ENCODE results near the gene KATNB1.

The KATNB1 gene

DNA sequence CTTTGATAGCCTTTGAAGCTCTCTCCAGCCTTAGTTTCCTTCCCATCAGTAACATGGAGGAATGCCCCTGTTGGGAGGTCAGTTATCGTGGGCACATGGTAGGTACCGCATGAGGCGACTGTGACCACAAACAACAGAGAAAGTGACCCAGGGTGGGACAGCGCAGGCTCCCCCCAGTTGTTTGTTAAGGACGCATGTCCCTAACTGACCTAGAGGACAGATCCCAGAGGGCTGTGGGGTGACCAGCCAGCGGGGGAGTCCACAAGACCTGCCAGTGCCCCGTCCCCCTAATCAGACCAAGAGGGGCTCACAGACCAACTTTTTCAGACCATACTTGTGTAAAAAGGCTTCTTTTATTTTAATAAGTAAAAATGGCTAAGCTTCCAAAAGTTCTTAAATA is 22.3 kb downstream of the KATNB1 start:
- TF ChIP-seq ZNF274 (IDR thresholded peaks at IDR 0.05; ENCODE audit: low read depth, low read length): no peak
- H3K4me3 ChIP-seq (ENCODE audit: low read length): no peak overlapping the region

DNA sequence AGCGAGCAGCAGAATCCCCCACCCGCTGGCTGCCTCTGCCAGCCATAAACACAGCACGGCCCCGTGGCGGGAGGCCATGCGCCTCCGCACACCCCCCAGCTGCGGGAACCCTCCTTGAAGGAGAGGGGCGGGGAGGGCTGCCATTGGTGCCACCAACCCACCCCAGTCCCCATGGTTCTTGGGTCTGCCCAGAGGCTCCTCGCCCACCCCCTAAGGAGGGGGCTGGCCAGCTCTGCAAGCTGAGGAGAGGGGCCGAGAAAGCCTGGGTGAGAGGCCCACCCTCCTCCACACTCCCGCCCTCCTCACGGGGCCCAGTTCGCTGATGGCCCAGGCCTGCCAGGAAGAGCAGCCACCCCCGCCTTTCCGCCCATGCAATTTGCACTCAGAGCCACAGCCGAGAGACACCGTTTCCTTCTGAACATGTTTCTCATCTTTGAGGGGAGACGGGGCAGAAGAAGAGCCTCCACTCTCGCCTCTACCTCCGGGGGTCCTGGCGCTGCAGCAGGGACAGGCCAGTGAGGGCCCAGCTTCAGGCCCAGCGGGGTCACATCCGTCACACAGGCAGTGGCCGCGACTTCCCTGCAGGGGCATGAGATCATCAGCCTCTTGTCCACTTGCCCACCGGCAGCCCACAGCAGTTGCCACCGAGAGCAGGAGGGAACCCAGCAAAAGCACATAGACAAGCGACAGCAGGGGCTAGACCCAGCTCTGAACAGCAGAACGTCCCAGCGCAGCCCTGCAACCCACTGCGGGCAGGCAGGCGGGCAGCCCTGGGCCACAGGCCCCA is 23.0 kb downstream of the KATNB1 start:
- no peak for TF ChIP-seq ZNF274 (IDR thresholded peaks at IDR 0.05; ENCODE audit: low read depth, low read length)
- H3K4me3 ChIP-seq (ENCODE audit: low read length): no peak overlapping the region

DNA sequence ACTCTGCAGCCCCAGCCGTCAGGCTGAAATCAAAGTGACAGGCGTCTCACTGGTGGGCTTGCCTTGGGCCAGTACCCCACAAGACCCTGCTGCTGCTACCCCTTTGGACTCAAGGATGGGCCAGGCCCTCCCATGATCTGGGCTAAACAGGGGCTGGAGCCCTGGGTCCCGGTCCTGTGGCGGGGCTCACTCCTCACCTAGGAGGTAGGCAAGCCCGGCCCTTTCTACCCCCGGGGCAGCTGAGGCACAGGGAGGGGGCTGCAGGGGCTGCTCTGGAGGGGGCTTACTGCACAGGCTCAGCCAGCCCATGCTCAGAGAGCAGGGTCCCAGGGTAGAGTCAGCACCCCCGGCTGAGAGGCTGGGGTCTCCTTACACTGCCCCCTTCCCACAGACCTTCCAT is 23.6 kb downstream of the KATNB1 start:
- H3K4me3 ChIP-seq (ENCODE audit: low read length): no peak overlapping the region
- no peak for TF ChIP-seq ZNF274 (IDR thresholded peaks at IDR 0.05; ENCODE audit: low read depth, low read length)

DNA sequence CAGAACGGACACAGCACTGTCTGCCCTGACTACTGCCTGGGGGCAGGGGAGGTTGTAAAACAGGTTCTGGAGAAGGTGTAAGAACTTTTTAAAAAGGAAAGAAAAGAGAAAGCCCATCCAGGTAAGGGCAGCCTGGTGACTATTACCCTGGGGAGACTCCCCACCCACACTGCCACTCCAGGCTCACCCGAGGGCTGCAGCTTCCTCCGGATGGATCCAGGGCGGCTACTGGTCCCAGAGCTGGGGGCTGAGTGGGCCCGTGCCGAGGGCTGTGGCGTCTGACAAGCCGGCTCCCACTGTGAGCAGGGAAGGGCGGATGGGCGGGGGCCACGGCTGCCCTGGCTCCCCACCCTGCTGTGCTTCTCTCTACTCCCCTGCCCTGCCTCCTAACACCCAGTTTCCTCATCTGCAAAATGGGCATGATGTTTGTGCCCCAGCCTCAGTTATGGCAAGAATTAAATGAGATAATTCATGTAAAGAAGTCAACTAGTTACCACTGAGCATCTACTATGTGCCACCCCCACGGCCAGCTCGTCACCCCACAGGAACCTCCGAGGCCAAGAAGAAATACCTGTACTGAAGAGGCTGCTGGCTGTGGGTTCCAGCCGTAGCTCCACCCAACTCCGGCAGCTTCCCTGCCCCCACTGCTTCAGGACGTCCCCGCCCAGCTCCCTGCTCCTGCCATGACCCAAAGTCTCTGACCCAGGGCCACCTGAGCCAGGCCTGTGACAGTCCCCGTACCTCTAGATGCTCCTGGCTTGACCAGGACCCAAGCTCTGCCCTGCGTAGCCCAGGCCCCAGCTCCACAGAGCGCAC is 24.2 kb downstream of the KATNB1 start:
- no peak for TF ChIP-seq ZNF274 (IDR thresholded peaks at IDR 0.05; ENCODE audit: low read depth, low read length)

DNA sequence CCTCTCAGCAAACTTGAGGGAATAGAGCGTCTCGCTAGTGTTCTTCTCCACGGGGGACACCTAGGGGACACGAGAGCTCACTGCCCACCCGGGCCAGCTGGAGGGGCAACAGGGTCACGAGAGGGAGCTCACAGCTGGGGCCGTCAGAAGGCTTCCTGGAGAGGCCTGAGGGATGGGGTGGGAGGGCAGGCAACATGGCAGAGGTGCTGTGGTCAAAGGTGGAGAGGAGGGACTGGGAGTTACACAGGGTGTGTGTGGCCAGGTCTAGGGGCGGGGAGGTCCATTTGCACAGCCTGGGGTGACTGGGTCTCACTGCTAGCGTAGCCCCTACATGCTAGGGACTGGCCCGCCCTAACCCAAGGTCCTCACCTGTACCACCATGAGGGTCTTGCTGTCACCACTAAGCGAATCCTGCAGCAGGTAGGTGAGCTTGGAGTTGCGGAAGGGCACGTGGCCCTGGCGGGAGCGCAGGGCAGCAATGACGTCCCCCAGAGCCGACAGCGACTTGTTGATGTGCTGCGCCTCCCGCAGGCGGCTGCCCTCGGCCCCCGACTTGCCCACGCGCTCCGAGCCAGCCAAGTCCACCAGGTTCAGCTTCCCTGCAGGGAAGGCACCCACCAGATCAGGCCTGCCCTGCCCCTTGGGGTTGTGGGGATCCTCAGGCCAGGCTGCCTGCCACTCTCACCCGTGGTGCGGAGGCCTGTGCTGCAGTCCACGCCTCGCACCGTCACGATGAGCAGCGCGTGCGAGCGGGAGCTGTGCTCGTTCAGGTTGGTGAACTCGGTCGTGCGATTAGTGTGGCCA is 25.0 kb downstream of the KATNB1 start:
- TF ChIP-seq ZNF274 (IDR thresholded peaks at IDR 0.05; ENCODE audit: low read depth, low read length): no peak
- no peak overlapping the region for H3K4me3 ChIP-seq (ENCODE audit: low read length)

More for the DNA sequence above, 24.2 kb downstream of the KATNB1 start:
- H3K4me3 ChIP-seq (ENCODE audit: low read length): no peak overlapping the region

DNA sequence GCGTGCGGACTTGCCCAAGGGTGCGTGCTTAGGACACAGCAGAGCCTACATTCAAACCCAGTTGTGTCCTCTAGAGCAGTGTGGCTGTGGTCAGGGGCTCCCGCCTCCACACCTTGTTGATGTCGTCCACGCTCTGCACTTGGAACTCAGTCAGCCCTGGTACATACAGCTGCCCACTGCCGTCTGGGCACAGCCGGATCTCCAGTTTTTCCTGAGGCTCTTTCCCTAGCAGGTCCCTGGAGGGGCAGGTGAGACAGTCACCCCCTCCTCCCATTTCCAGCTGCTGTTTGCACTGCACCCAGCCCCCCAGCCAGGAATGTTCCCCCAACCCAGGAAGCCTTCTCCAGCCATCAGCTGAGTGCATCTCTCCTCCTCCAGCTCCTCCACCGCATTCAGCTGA is 25.7 kb downstream of the KATNB1 start:
- H3K4me3 ChIP-seq (ENCODE audit: low read length): no peak overlapping the region
- TF ChIP-seq ZNF274 (IDR thresholded peaks at IDR 0.05; ENCODE audit: low read depth, low read length): no peak

DNA sequence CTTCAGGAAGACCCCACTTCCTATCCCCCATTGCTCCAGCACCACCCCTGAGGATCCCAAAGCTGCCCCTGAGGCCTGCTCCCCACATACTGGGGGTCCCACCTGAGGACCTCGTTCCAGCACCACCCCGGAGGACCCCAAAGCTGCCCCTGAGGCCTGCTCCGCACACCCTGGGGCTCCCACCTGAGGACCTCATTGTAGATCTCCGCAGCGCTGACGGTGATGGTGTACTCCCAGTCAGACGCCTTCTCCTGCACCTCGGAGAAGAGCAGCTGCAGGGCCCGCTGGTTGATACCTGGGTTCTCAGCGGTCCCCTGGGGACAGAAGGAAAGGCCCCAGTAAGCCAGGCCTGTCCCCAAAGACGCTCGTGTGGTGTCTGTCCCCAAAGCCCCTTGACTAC is 26.4 kb downstream of the KATNB1 start:
- TF ChIP-seq ZNF274 (IDR thresholded peaks at IDR 0.05; ENCODE audit: low read depth, low read length): no peak
- H3K4me3 ChIP-seq (ENCODE audit: low read length): no peak overlapping the region

DNA sequence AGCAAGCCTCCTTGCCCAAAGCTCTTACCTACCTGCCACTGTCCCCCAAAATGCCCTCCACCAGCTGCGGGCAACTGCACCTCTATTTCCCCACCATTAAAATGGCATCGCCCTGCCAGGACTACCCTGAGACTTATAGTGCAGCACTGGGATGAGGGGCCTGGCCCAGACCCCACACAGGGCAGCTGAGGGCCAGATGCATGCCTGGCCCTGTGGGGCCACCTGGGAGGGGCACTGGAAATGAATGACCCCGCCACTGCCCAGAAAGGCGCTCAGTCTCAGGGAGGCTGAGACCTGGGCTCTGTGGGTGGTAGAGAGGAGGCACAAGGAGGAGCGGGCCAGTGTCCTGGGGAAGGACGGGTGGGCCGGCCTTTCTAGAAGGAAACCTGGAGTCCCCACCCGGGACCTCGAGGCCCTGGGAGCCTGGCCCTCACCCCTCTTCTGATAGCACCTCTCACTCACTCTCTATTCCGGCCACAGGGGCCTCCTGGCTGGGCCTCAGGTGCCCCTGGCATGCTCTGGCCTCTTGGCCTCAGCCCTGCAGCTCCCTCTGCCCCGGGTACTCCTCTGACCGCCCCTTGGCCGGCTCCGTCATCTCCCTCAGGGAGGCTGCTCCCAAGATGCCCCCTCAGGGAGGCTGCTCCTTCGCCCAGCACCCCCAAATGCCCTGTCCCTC is 26.9 kb downstream of the KATNB1 start:
- no peak overlapping the region for H3K4me3 ChIP-seq (ENCODE audit: low read length)
- no peak for TF ChIP-seq ZNF274 (IDR thresholded peaks at IDR 0.05; ENCODE audit: low read depth, low read length)

DNA sequence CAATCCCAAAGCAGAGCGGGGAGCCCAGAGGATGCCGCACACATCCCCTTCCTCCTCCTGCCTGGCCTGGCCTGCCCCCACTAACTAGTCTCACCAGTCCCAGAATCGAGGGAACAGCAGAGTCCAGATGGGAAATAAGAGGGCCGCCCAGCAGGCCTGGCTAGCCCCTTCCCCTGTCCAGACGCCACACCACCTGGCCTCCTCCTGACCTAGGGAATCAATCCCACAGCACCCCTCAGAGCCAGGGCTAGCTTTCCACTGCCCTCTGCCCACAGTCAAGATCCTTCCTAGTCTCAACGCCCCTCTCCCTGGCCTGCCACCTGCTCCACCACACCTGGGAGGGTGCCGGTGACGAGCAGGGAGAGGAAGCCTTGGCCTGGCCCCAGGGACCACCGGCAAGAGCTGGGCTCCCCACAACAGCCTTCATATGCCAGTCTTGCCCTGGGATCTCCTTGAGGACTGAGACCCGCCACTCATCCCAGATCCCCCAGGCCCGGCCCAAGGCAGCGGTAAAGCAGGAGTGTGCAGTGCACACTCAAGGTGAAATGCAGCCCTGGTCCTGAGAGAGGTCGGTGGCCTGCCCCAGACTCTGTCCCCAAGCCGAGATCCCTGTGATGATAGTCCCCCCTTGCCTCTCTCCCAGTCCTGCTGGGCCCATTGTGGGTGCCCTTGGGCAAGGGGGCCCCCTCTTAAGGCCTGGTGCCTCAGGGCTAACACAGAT is 27.9 kb downstream of the KATNB1 start:
- no peak overlapping the region for H3K4me3 ChIP-seq (ENCODE audit: low read length)
- no peak for TF ChIP-seq ZNF274 (IDR thresholded peaks at IDR 0.05; ENCODE audit: low read depth, low read length)

DNA sequence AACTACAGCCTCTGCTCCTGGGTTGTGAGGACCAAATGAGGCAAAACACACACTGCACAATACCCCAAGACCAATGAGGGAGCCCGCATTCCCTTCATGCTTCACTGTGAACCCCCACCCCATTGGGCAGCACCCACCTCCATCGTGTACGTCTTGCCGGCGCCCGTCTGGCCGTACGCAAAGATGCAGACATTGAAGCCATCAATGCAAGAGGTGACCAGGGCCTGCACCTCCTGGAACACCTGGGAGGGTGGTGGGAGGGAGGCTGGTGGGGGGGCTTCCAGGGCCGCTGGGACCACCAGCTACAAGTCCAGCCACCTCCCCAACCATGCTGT is 28.4 kb downstream of the KATNB1 start:
- H3K4me3 ChIP-seq (ENCODE audit: low read length): no peak overlapping the region
- no peak for TF ChIP-seq ZNF274 (IDR thresholded peaks at IDR 0.05; ENCODE audit: low read depth, low read length)

DNA sequence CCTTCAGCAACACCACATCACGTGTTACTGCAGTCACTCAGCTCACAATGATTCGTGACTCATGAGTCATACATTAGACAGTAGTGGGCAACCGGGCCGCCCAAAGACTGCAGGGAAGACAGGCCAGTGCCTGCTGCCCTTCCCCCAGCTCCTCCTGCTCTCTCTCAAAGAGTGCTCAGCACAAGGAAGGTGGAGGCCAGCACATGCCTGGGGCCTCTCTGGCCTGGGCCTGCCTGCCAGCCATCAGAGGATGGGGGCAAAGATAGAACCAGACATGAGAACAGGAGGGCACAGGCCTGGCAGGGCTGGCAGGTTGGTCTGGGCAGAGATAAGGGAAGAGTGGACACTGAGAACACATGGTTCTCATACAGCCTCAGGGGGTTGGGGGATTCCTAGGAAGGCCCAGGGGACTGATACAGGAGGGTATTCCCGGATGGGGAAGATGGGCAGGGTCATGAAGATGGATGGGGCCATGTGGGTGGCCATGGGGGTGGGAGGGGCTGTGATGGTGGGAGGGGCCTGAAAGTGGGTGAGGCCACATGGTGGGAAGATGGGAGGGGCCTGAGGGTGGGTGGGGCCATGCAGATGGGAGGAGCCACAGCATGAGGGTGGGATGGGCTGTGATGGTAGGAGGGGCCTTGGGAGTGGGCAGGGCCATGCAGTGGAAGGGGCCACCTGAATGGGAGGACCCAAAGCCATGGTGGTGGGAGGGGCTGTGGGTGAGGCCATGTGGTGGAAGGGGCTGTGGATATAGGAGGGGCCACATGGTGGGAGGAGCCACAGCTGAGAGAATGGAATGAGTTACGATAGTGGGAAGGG is 29.0 kb downstream of the KATNB1 start:
- TF ChIP-seq ZNF274 (IDR thresholded peaks at IDR 0.05; ENCODE audit: low read depth, low read length): no peak
- no peak overlapping the region for H3K4me3 ChIP-seq (ENCODE audit: low read length)

DNA sequence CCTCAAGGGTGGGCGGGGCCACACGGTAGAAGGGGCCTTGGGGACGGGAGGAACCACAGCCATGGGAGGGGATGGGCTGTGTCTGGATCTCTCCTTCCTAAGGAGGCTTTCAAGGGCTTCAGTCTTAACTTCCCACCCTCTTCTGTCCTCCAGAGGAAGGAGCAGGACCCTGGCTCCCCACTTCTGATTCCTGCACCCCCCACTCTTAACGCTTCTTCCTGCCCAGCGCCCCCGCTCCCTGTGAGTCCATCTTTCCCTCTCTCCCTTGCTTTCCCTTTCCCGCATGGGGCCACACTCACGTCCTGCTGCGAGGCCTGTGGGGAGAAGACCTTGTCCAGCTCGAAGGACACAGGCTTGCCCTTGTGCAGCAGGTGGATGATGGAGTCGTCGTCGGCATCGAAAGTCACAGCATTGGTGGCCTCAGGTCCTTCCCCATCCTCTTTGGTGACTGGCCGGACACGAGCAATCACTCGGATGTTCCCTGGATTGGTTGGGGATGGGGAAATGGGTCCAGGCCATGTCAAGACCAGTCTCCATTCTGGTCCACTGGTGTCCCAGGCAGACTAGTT is 29.7 kb downstream of the KATNB1 start:
- TF ChIP-seq ZNF274 (IDR thresholded peaks at IDR 0.05; ENCODE audit: low read depth, low read length): no peak
- no peak overlapping the region for H3K4me3 ChIP-seq (ENCODE audit: low read length)

Data from GM08714 (cell line).